AG04450 (cell line): ENCODE measurements around the gene UHRF1. TPM values are rescaled to one million over a fixed set of nuclear protein-coding genes. Genes with fewer than 3 reads are reported as not detected.
A peak's percentile ranks its signal among the peaks of the same experiment; 100 is the strongest.

ENCODE experiments used
- CTCF ChIA-PET: fragments of 300-600, 350-600 bp; formaldehyde crosslinking; extraction: SDS; loops from one replicate; lab custom pipeline; 2022; ENCODE audit warnings: antibody characterized with exemption, inconsistent platforms; lab: Charles Lee
- POLR2A ChIA-PET: fragments of 350-600 bp; formaldehyde crosslinking; extraction: SDS; loops from one replicate; lab custom pipeline; 2021; ENCODE audit warnings: antibody characterized with exemption, inconsistent platforms; lab: Yijun Ruan, JAX
- DNase-seq: peaks from one replicate; pipeline ENCODE4 v3.0.0-alpha.2; 2011; ENCODE audit warnings: low read depth, low spot score
- H3K27ac ChIP-seq: one replicate; pipeline ENCODE4 v1.5.1; 2012; ENCODE audit warnings: low read depth, low read length, control low read depth
- H3K27me3 ChIP-seq: one replicate; pipeline ENCODE4 v1.6.0; 2012; ENCODE audit warnings: low read length; ENCODE audit not compliant: control insufficient read depth, insufficient read depth
- H3K4me3 ChIP-seq: 2 replicates; pipeline ENCODE4 v1.5.1; 2011; ENCODE audit warnings: mild to moderate bottlenecking, low read depth, low read length, control low read depth
- H3K9me3 ChIP-seq: 2 replicates; pipeline ENCODE4 v1.5.1; 2012; ENCODE audit warnings: low read length; ENCODE audit not compliant: control insufficient read depth, insufficient read depth
- CTCF ChIP-seq: IDR thresholded peaks from 2 replicates; pipeline ENCODE4 v1.5.1; 2011; ENCODE audit warnings: low read depth, low read length, control low read depth, inconsistent platforms
- polyA plus RNA-seq: library from polyadenylated mRNA; depleted of rRNA; stranded (reverse); fragments of >200 nt; gene quantifications from 2 replicates; pipeline ENCODE4 v1.2.3, GENCODE V29; 2011

UHRF1 gene
- polyA plus RNA-seq, 1 experiment = 6.1 TPM

- no peaks in the 10 kb centered on the region for H3K27me3 ChIP-seq
- H3K4me3 ChIP-seq = no peak overlapping the region
- TF ChIP-seq CTCF = peak; percentile 77
- H3K27ac ChIP-seq = peak overlapping the region; percentile 61
- DNase-seq = no peak
- ChIA-PET POLR2A (no interaction called here), CTCF (interaction anchor here (0.6 to 1.9 kb wide), 15 partner anchors 8 to 1305 kb away, joined by 3 to 20 read pairs (median 4); no protein-coding TSS in a partner anchor)
- no peaks in the 10 kb centered on the region; the same call in 1 of the 2 replicates for H3K9me3 ChIP-seq
Observed at GRCh38 chr19:5001615-5002014, 92.3 kb downstream of the UHRF1 start.

GRCh38 chr19:5002143-5002542, 92.8 kb downstream of the UHRF1 start:
- DNase-seq = no peak
- Histone ChIP-seq H3K9me3 (no peaks in the 10 kb centered on the region; the same call in 1 of the 2 replicates), H3K4me3 (no peak overlapping the region), H3K27me3 (no peaks in the 10 kb centered on the region), H3K27ac (peak overlapping the region; percentile 61)
- POLR2A ChIA-PET = no interaction called here
- no peak for TF ChIP-seq CTCF
- CTCF ChIA-PET = interaction anchor here (0.6 to 1.9 kb wide), 14 partner anchors 9 to 291 kb away, joined by 3 to 20 read pairs (median 4); no protein-coding TSS in a partner anchor

- no peak for DNase-seq
- ChIA-PET POLR2A (no interaction called here), CTCF (interaction anchor here (0.6 kb wide), 1 partner anchor 24 kb away, joined by 5 read pairs; no protein-coding TSS in a partner anchor)
Observed at GRCh38 chr19:5003781-5004180, 94.5 kb downstream of the UHRF1 start.

GRCh38 chr19:5005096-5005495, 95.8 kb downstream of the UHRF1 start:
- H3K4me3 ChIP-seq = no peak overlapping the region
- H3K27me3 ChIP-seq = no peaks in the 10 kb centered on the region
- no peak overlapping the region for H3K27ac ChIP-seq
- no peaks in the 10 kb centered on the region; the same call in 1 of the 2 replicates for H3K9me3 ChIP-seq
- no peak for DNase-seq
- POLR2A ChIA-PET = no interaction called here
- CTCF ChIA-PET = no interaction called here
- TF ChIP-seq CTCF = no peak

More at GRCh38 chr19:5003781-5004180, 94.5 kb downstream of the UHRF1 start:
- no peak overlapping the region for H3K27ac ChIP-seq
- no peak for TF ChIP-seq CTCF
- no peaks in the 10 kb centered on the region for H3K27me3 ChIP-seq
- no peak overlapping the region for H3K4me3 ChIP-seq
- no peaks in the 10 kb centered on the region; the same call in 1 of the 2 replicates for H3K9me3 ChIP-seq

GRCh38 chr19:5006201-5006600, 96.9 kb downstream of the UHRF1 start:
- H3K4me3 ChIP-seq = no peak overlapping the region
- ChIA-PET POLR2A (no interaction called here), CTCF (no interaction called here)
- no peak for DNase-seq
- H3K27ac ChIP-seq = no peak overlapping the region
- no peak for TF ChIP-seq CTCF
- no peaks in the 10 kb centered on the region; the same call in 1 of the 2 replicates for H3K9me3 ChIP-seq
- no peaks in the 10 kb centered on the region for H3K27me3 ChIP-seq
